Stomach smooth muscle (tissue), 2 donors: ENCODE measurements around the gene FBXL16.
"Not testable (repeated sequence)": the region's sequence is repeated elsewhere in the genome, so short reads cannot be mapped to it uniquely, and the experiment has no call there.

Source experiments
- H3K27ac ChIP-seq: one replicate; pipeline ENCODE4 v1.7.0; 2013; ENCODE audit warnings: mild to moderate bottlenecking, low read length, inconsistent platforms
- H3K27me3 ChIP-seq, 2 donors: one replicate each; pipeline ENCODE4 v1.7.0; 2013; ENCODE audit warnings: low read length in 2 of 2; ENCODE audit not compliant: insufficient read depth in 2 of 2, control insufficient read depth in 1 of 2
- H3K36me3 ChIP-seq, 2 donors: one replicate each; pipeline ENCODE4 v1.7.0; 2013; ENCODE audit warnings: low read length in 2 of 2; ENCODE audit not compliant: control insufficient read depth in 2 of 2, insufficient read depth in 2 of 2
- H3K4me1 ChIP-seq: one replicate; pipeline ENCODE4 v1.7.0; 2013; ENCODE audit warnings: low read length; ENCODE audit not compliant: control insufficient read depth, insufficient read depth
- H3K4me3 ChIP-seq, 2 donors: one replicate each; pipeline ENCODE4 v1.7.0; 2013; ENCODE audit warnings: low read length in 2 of 2
- H3K9ac ChIP-seq, 2 donors: one replicate each; pipeline ENCODE4 v1.7.0; 2013; ENCODE audit warnings: low read length in 2 of 2, mild to moderate bottlenecking in 1 of 2
- H3K9me3 ChIP-seq, 2 donors: one replicate each; pipeline ENCODE4 v1.7.0; 2013; ENCODE audit warnings: low read length in 2 of 2; ENCODE audit not compliant: control insufficient read depth in 2 of 2
- donor health status: healthy.
- donor health status: Pancreatic carcinoma.

The FBXL16 gene

GRCh38 chr16:694863-695354 is 10.7 kb downstream of the FBXL16 start:
- peaks cover 20% of the 10 kb centered on the region for H3K4me1 ChIP-seq
- no peak overlapping the region for H3K9ac ChIP-seq
- H3K9me3 ChIP-seq = no peaks in the 10 kb centered on the region
- H3K27me3 ChIP-seq = peaks cover 28 to 47% of the 10 kb centered on the region in 2 donors
- H3K4me3 ChIP-seq = no peak overlapping the region
- no peak overlapping the region for H3K27ac ChIP-seq
- no peaks in the 10 kb centered on the region for H3K36me3 ChIP-seq

DNA sequence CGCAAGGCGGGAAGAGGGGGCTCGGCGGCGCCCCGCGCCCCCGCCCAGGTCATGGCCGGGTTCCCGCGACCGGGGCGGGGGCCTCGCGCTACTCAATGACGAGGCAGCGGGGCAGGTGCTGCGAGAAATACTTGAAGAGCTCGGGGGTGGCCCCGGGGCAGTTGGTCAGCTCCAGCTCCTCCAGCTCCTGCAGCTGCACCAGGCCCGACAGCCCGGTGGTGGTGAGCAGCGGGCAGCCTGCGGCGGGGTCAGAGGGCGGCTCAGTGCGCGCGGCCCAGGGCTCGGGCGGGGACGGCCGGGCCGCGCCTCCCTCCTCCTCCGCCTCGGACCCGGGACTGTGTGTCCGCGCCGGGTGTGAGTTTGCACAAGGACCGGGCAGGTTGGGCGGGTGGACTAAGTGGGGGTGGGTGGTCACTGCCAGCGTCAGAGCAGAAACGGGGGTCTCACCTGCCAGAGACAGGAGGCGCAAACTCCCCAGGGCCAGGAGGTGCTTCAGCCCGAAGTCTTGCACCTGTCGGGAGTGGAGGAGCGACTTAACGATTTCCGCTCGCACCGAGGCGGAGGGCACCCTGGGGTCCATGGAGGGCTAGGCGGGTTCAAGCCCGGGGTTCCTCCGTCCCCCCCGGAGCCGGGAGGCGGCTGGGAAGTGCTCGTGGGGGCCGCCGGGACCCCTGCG is 11.3 kb downstream of the FBXL16 start:
- peaks cover 26% of the 10 kb centered on the region for H3K4me1 ChIP-seq
- H3K27ac ChIP-seq = no peak overlapping the region
- no peaks in the 10 kb centered on the region for H3K9me3 ChIP-seq
- no peak overlapping the region for H3K4me3 ChIP-seq
- H3K9ac ChIP-seq = no peak overlapping the region
- no peaks in the 10 kb centered on the region for H3K36me3 ChIP-seq
- H3K27me3 ChIP-seq = peaks cover 26 to 42% of the 10 kb centered on the region in 2 donors

DNA sequence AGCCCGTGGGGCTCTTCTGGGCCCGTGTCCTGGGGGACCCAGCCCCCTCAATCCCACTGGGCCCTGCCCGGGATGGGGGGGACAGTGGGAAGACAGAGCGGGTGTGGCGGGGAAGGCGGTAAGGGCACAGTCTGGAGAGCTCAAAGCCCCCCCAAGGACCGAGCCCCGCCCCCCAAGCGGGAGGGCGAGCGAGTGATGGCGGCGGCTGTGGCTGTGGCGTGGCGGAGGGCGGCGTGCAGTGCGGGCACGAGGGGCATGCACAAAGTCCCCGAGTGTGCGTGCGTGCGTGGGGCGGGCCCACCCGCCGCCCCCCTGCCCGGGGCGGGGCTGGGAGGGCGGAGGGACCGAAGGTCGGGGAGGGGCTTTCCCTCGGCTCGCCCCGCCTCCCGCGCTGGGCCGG is 11.8 kb downstream of the FBXL16 start:
- Histone ChIP-seq H3K27me3 (peaks cover 22 to 38% of the 10 kb centered on the region in 2 donors), H3K27ac (no peak overlapping the region), H3K36me3 (no peaks in the 10 kb centered on the region), H3K4me1 (peaks cover 31% of the 10 kb centered on the region), H3K9me3 (no peaks in the 10 kb centered on the region), H3K9ac (no peak overlapping the region), H3K4me3 (no peak overlapping the region)

- H3K36me3 ChIP-seq = no peaks in the 10 kb centered on the region
- no peak overlapping the region for H3K27ac ChIP-seq
- no peak overlapping the region for H3K9ac ChIP-seq
- no peaks in the 10 kb centered on the region for H3K9me3 ChIP-seq
- peaks cover 34% of the 10 kb centered on the region for H3K4me1 ChIP-seq
- no peak overlapping the region for H3K4me3 ChIP-seq
- H3K27me3 ChIP-seq = peaks cover 22 to 38% of the 10 kb centered on the region in 2 donors
These were observed 12.2 kb downstream of the FBXL16 start for GRCh38 chr16:693364-693763.

GRCh38 chr16:692356-693108 is 13.1 kb downstream of the FBXL16 start:
- Histone ChIP-seq H3K36me3 (no peaks in the 10 kb centered on the region), H3K9me3 (no peaks in the 10 kb centered on the region), H3K9ac (no peak overlapping the region), H3K4me3 (no peak overlapping the region), H3K27me3 (peaks cover 19 to 38% of the 10 kb centered on the region in 2 donors), H3K4me1 (peaks cover 34% of the 10 kb centered on the region), H3K27ac (no peak overlapping the region)

GRCh38 chr16:691242-691641 is 14.4 kb downstream of the FBXL16 start:
- not testable (repeated sequence) for H3K36me3 ChIP-seq, H3K4me3 ChIP-seq, H3K9me3 ChIP-seq, H3K27ac ChIP-seq, H3K9ac ChIP-seq
- Histone ChIP-seq H3K27me3 (peaks cover 14 to 35% of the 10 kb centered on the region in 2 donors), H3K4me1 (peaks cover 34% of the 10 kb centered on the region)

DNA sequence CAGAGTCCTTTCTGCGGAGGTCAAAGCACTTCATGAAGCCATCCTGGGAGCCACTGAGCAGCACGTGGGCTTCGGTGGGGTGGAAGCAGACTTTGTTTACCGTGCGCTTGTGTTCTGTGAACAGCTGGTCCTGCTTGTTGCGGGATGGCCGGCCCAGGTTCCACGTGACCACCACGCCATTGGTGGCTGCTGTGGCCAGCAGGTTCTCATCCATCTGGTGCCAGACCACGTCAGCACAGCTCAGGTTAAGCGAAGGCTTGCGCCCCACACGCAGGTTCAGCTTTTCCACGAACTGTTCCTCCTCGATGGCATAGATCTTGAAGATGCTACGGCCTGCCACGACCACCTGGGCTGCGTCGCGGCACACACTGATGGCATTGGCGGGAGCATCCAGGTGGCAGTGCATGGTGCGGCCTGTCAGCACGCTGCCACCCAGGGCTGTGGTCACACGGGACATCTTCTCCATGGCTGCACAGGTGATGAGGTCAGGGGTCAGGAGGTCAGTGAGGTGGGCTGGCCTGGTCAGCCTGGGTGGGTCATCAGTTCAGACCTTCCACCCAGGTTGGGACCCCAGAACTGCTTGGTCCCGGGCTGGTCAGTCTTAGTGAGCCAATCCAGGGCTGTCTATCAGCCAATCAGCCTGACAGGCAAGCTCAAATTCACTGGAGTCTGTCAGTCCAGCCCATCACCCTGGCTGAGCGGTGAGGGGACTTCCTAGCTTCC is 16.3 kb downstream of the FBXL16 start:
- Histone ChIP-seq H3K27ac (peak overlapping the region; percentile 66), H3K36me3 (no peaks in the 10 kb centered on the region), H3K4me3 (peak overlapping the region; percentile 61 to 92), H3K4me1 (peaks cover 34% of the 10 kb centered on the region), H3K9me3 (no peaks in the 10 kb centered on the region), H3K9ac (peak overlapping the region; percentile 73 to 94), H3K27me3 (peaks cover 2 to 18% of the 10 kb centered on the region in 2 donors)

GRCh38 chr16:687499-687898 is 18.1 kb downstream of the FBXL16 start:
- no peak overlapping the region for H3K27ac ChIP-seq
- H3K36me3 ChIP-seq = peaks cover 2 to 6% of the 10 kb centered on the region in 2 donors
- H3K4me3 ChIP-seq = no peak overlapping the region
- H3K27me3 ChIP-seq = no peaks in the 10 kb centered on the region
- H3K9ac ChIP-seq = no peak overlapping the region
- H3K4me1 ChIP-seq = peaks cover 42% of the 10 kb centered on the region
- H3K9me3 ChIP-seq = no peaks in the 10 kb centered on the region

DNA sequence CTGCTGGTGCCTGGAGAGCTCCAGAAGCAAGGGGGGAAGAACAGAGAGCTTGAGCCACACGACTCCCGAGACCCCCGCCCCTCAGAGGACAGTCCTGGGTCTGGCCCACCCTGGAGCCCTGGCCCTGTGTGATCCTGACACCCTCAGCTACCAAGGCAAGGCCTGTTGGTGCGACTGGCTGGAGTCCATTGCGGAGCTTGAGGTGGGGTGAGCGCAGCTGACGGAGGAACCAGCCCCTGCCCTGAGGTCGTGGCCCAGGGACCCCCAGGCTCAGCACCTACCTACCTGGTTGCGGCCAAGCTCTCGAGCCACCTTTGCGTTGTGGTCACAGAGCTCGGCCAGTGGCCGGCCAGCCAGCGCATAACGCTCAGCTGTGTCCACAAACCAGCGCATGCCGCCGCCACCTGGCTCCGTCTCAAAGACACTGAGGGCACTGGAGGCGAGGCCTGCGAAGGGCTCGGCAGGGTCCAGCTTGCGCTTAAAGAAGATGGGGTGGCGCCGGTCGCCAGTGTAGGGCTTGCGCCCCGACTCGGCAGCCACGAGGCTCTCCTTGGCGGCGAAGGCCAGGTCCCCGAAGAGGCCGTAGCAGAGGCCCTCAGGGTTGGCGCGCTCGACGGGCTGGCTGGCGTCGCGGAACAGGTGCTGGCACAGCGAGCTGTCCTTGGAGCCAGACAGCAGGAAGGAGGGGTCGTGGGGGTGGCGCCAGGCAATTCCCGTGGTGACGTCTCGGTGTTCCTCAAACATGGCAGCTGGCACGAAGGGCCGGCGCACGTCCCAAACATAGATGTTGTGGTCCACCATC is 18.9 kb downstream of the FBXL16 start:
- Histone ChIP-seq H3K9me3 (no peaks in the 10 kb centered on the region), H3K27ac (no peak overlapping the region), H3K9ac (no peak overlapping the region), H3K4me1 (peaks cover 50% of the 10 kb centered on the region), H3K27me3 (no peaks in the 10 kb centered on the region), H3K4me3 (no peak overlapping the region), H3K36me3 (peaks cover 10 to 14% of the 10 kb centered on the region in 2 donors)

- no peak overlapping the region for H3K4me3 ChIP-seq
- no peaks in the 10 kb centered on the region for H3K9me3 ChIP-seq
- no peaks in the 10 kb centered on the region for H3K27me3 ChIP-seq
- H3K36me3 ChIP-seq = peaks cover 12 to 17% of the 10 kb centered on the region in 2 donors
- no peak overlapping the region for H3K27ac ChIP-seq
- H3K4me1 ChIP-seq = peaks cover 57% of the 10 kb centered on the region
- no peak overlapping the region for H3K9ac ChIP-seq
These were observed 19.6 kb downstream of the FBXL16 start for GRCh38 chr16:685967-686366.
